ENCODE data around the gene KIRREL2. TPM values are rescaled to one million over a fixed set of nuclear protein-coding genes. Genes with fewer than 3 reads are reported as not detected.
"Not testable (repeated sequence)": the region's sequence is repeated elsewhere in the genome, so short reads cannot be mapped to it uniquely, and the experiment has no call there.

The KIRREL2 gene
- total RNA-seq, 1 donor from 2014 or later, result 0.22 TPM

- H3K27ac Mint-ChIP-seq (ENCODE audit: unreplicated experiment), result no peak within 1 kb of the TSS
These were observed 11.6 kb downstream of the KIRREL2 start, which contains the start of gene APLP1 for GRCh38 chr19:35868172-35868822. Gene APLP1 (plus strand): TSS chr19:35868574. CDS start chr19:35868637, 63 bp downstream.

GRCh38 chr19:35868823-35869326, 12.2 kb downstream of the KIRREL2 start:
- Mint-ChIP-seq H3K36me3 (ENCODE audit: low read depth) (no peaks in the 10 kb centered on the region), H3K4me1 (ENCODE audit: low read depth) (peaks cover 13% of the 10 kb centered on the region), H3K4me3 (ENCODE audit: unreplicated experiment) (peak overlapping the region; percentile 76), H3K9me3 (ENCODE audit: low read depth) (no peaks in the 10 kb centered on the region), H3K27ac (ENCODE audit: unreplicated experiment) (no peak overlapping the region), H3K27me3 (ENCODE audit: low read depth) (peaks cover 23% of the 10 kb centered on the region)
- DNase-seq (ENCODE audit: low spot score), result no peak
- TF ChIP-seq CTCF (IDR thresholded peaks at IDR 0.05), result no peak

More at GRCh38 chr19:35868172-35868822, 11.6 kb downstream of the KIRREL2 start, which contains the start of gene APLP1:
- no peak for TF ChIP-seq CTCF (IDR thresholded peaks at IDR 0.05)
- Mint-ChIP-seq H3K4me1 (ENCODE audit: low read depth) (peaks cover 13% of the 10 kb centered on the region), H3K9me3 (ENCODE audit: low read depth) (no peaks in the 10 kb centered on the region), H3K36me3 (ENCODE audit: low read depth) (no peaks in the 10 kb centered on the region), H3K27me3 (ENCODE audit: low read depth) (peaks cover 23% of the 10 kb centered on the region), H3K4me3 (ENCODE audit: unreplicated experiment) (peak within 1 kb of the TSS; percentile 76)
- DNase-seq (ENCODE audit: low spot score), result no peak

GRCh38 chr19:35869327-35870123, 12.8 kb downstream of the KIRREL2 start:
- H3K9me3 Mint-ChIP-seq (ENCODE audit: low read depth), result no peaks in the 10 kb centered on the region
- H3K36me3 Mint-ChIP-seq (ENCODE audit: low read depth), result peaks cover 2% of the 10 kb centered on the region
- peaks cover 23% of the 10 kb centered on the region for H3K27me3 Mint-ChIP-seq (ENCODE audit: low read depth)
- H3K4me1 Mint-ChIP-seq (ENCODE audit: low read depth), result peaks cover 13% of the 10 kb centered on the region
- DNase-seq (ENCODE audit: low spot score), result no peak
- no peak for TF ChIP-seq CTCF (IDR thresholded peaks at IDR 0.05)
- H3K27ac Mint-ChIP-seq (ENCODE audit: unreplicated experiment), result no peak overlapping the region
- H3K4me3 Mint-ChIP-seq (ENCODE audit: unreplicated experiment), result peak overlapping the region; percentile 76

- not testable (repeated sequence) for H3K9me3 Mint-ChIP-seq (ENCODE audit: low read depth); H3K27ac Mint-ChIP-seq (ENCODE audit: unreplicated experiment); H3K36me3 Mint-ChIP-seq (ENCODE audit: low read depth); DNase-seq (ENCODE audit: low spot score)
- H3K4me1 Mint-ChIP-seq (ENCODE audit: low read depth), result peaks cover 13% of the 10 kb centered on the region
- H3K27me3 Mint-ChIP-seq (ENCODE audit: low read depth), result peaks cover 20% of the 10 kb centered on the region
- H3K4me3 Mint-ChIP-seq (ENCODE audit: unreplicated experiment), result peak overlapping the region; percentile 71
These were observed 13.5 kb downstream of the KIRREL2 start for GRCh38 chr19:35870124-35870736.

GRCh38 chr19:35870798-35871197, 14.1 kb downstream of the KIRREL2 start:
- no peak overlapping the region for H3K27ac Mint-ChIP-seq (ENCODE audit: unreplicated experiment)
- H3K4me3 Mint-ChIP-seq (ENCODE audit: unreplicated experiment), result no peak overlapping the region
- H3K27me3 Mint-ChIP-seq (ENCODE audit: low read depth), result peaks cover 15% of the 10 kb centered on the region
- H3K36me3 Mint-ChIP-seq (ENCODE audit: low read depth), result peaks cover 3% of the 10 kb centered on the region
- DNase-seq (ENCODE audit: low spot score), result no peak
- H3K4me1 Mint-ChIP-seq (ENCODE audit: low read depth), result peaks cover 13% of the 10 kb centered on the region
- no peaks in the 10 kb centered on the region for H3K9me3 Mint-ChIP-seq (ENCODE audit: low read depth)
- no peak for TF ChIP-seq CTCF (IDR thresholded peaks at IDR 0.05)
